Glutamatergic neuron (in vitro differentiated cells): ENCODE data around the gene EFCAB6. TPM values are rescaled to one million over a fixed set of nuclear protein-coding genes. Genes with fewer than 3 reads are reported as not detected.

Experiments
- DNase-seq: peaks from one replicate; pipeline ENCODE4 v3.0.0; 2022
- H3K27ac Mint-ChIP-seq: one replicate; pipeline ENCODE4 v1.8.0; 2020; ENCODE audit warnings: mild to moderate bottlenecking, mixed read lengths, inconsistent platforms; ENCODE audit not compliant: unreplicated experiment
- H3K27me3 Mint-ChIP-seq: one replicate; pipeline ENCODE4 v1.8.0; 2020; ENCODE audit warnings: mild to moderate bottlenecking, moderate library complexity, mixed read lengths, inconsistent platforms; ENCODE audit not compliant: unreplicated experiment
- H3K36me3 Mint-ChIP-seq: one replicate; pipeline ENCODE4 v1.8.0; 2020; ENCODE audit warnings: mild to moderate bottlenecking, mixed read lengths, inconsistent platforms; ENCODE audit not compliant: unreplicated experiment
- H3K4me1 Mint-ChIP-seq: one replicate; pipeline ENCODE4 v1.8.0; 2020; ENCODE audit warnings: mild to moderate bottlenecking, low read depth, mixed read lengths, inconsistent platforms; ENCODE audit not compliant: unreplicated experiment
- H3K4me3 Mint-ChIP-seq: one replicate; pipeline ENCODE4 v1.8.0; 2020; ENCODE audit warnings: mild to moderate bottlenecking, mixed read lengths, inconsistent platforms; ENCODE audit not compliant: unreplicated experiment
- H3K9me3 Mint-ChIP-seq: one replicate; pipeline ENCODE4 v1.8.0; 2020; ENCODE audit warnings: mild to moderate bottlenecking, moderate library complexity, mixed read lengths, inconsistent platforms; ENCODE audit not compliant: unreplicated experiment
- CTCF ChIP-seq: fragments of 200-600 bp; sonication (generic); IDR thresholded peaks from one replicate; pipeline ENCODE4 v1.5.0; 2021; ENCODE audit not compliant: partially characterized antibody, unreplicated experiment
- total RNA-seq: library from RNA; stranded (reverse); fragmentation: NEBNext Ultra II Directional; extraction: Animal tissue kit (Norgen Biotek cat#: 25700); gene quantifications from one replicate; pipeline ENCODE4 v1.2.1, GENCODE V29; 2021; ENCODE audit not compliant: unreplicated experiment

The EFCAB6 gene
- total RNA-seq, 1 donor from 2014 or later: 0.96 TPM

- peaks cover 3% of the 10 kb centered on the region for H3K9me3 Mint-ChIP-seq
- no peak for TF ChIP-seq CTCF
- H3K36me3 Mint-ChIP-seq: no peaks in the 10 kb centered on the region
- DNase-seq: no peak
- H3K4me1 Mint-ChIP-seq: no peaks in the 10 kb centered on the region
- H3K27me3 Mint-ChIP-seq: peaks cover 3% of the 10 kb centered on the region
- H3K27ac Mint-ChIP-seq: no peak overlapping the region
- H3K4me3 Mint-ChIP-seq: no peak overlapping the region
These were observed 281.5 kb downstream of the EFCAB6 start for GRCh38 chr22:43530349-43531201.

- Mint-ChIP-seq H3K4me1 (no peaks in the 10 kb centered on the region), H3K27me3 (peaks cover 2% of the 10 kb centered on the region), H3K36me3 (no peaks in the 10 kb centered on the region), H3K27ac (no peak overlapping the region), H3K9me3 (peaks cover 2% of the 10 kb centered on the region), H3K4me3 (no peak overlapping the region)
- no peak for DNase-seq
- no peak for TF ChIP-seq CTCF
These were observed 282.2 kb downstream of the EFCAB6 start for GRCh38 chr22:43529934-43530333.

GRCh38 chr22:43529461-43529860, 282.6 kb downstream of the EFCAB6 start:
- no peaks in the 10 kb centered on the region for H3K4me1 Mint-ChIP-seq
- no peak overlapping the region for H3K27ac Mint-ChIP-seq
- no peak for DNase-seq
- H3K27me3 Mint-ChIP-seq: no peaks in the 10 kb centered on the region
- H3K9me3 Mint-ChIP-seq: peaks cover 2% of the 10 kb centered on the region
- TF ChIP-seq CTCF: no peak
- no peak overlapping the region for H3K4me3 Mint-ChIP-seq
- no peaks in the 10 kb centered on the region for H3K36me3 Mint-ChIP-seq

GRCh38 chr22:43528601-43529360, 283.3 kb downstream of the EFCAB6 start:
- Mint-ChIP-seq H3K36me3 (no peaks in the 10 kb centered on the region), H3K9me3 (peaks cover 3% of the 10 kb centered on the region), H3K4me3 (no peak overlapping the region), H3K27me3 (no peaks in the 10 kb centered on the region), H3K4me1 (no peaks in the 10 kb centered on the region), H3K27ac (no peak overlapping the region)
- DNase-seq: no peak
- TF ChIP-seq CTCF: no peak

- no peaks in the 10 kb centered on the region for H3K4me1 Mint-ChIP-seq
- H3K27ac Mint-ChIP-seq: no peak overlapping the region
- peaks cover 1% of the 10 kb centered on the region for H3K9me3 Mint-ChIP-seq
- no peaks in the 10 kb centered on the region for H3K27me3 Mint-ChIP-seq
- DNase-seq: no peak
- no peak for TF ChIP-seq CTCF
- no peak overlapping the region for H3K4me3 Mint-ChIP-seq
- no peaks in the 10 kb centered on the region for H3K36me3 Mint-ChIP-seq
These were observed 285.2 kb downstream of the EFCAB6 start for GRCh38 chr22:43526946-43527345.
